Upper lobe of right lung (tissue), 1 donor: ENCODE measurements around the gene RFTN1. TPM values are rescaled to one million over a fixed set of nuclear protein-coding genes. Genes with fewer than 3 reads are reported as not detected.

Source experiments
- ATAC-seq: fragments of 200-7000 bp; cut with Tn5 transposase; one replicate; pipeline ENCODE4 v1.9.1; 2020; ENCODE audit warnings: mild to moderate bottlenecking, moderate library complexity
- DNase-seq: peaks from one replicate; pipeline ENCODE4 v3.0.0-alpha.2; 2020
- H3K27ac ChIP-seq: fragments of 200-600 bp; one replicate; pipeline ENCODE4 v1.8.0; 2022
- H3K27me3 ChIP-seq: fragments of 200-600 bp; one replicate; pipeline ENCODE4 v1.8.0; 2022; ENCODE audit warnings: mild to moderate bottlenecking
- H3K36me3 ChIP-seq: fragments of 200-600 bp; one replicate; pipeline ENCODE4 v1.8.0; 2022
- H3K4me1 ChIP-seq: fragments of 200-600 bp; one replicate; pipeline ENCODE4 v1.8.0; 2022
- H3K4me3 ChIP-seq: fragments of 200-600 bp; one replicate; pipeline ENCODE4 v1.8.0; 2022; ENCODE audit warnings: mild to moderate bottlenecking
- H3K9me3 ChIP-seq: fragments of 200-600 bp; one replicate; pipeline ENCODE4 v1.8.0; 2022
- intact Hi-C: fragments of 100-400 bp; cut with DNase I; formaldehyde crosslinking; loops from one replicate; pipeline ENCODE4 v1.11.0; 2022
- total RNA-seq: library from RNA; stranded (reverse); fragmentation: NEBNext Ultra II Directional; extraction: Animal tissue kit (Norgen Biotek cat#: 25700); gene quantifications from one replicate; pipeline ENCODE4 v1.2.1, GENCODE V29; 2021
- TF ChIP-seq, protein P1 (sequence below): fragments of 200-600 bp; IDR thresholded peaks from one replicate; pipeline ENCODE4 v1.8.0; 2022; ENCODE audit warnings: antibody characterized with exemption
- donor health status: DM: no; HTN: yes; CAD: no; lungs with severe emphysema.

The RFTN1 gene
- total RNA-seq, 1 donor from 2014 or later, result 69.4 TPM

- no peak for ATAC-seq
- Histone ChIP-seq H3K4me3 (no peak overlapping the region), H3K4me1 (peaks cover 12% of the 10 kb centered on the region), H3K27me3 (no peaks in the 10 kb centered on the region), H3K36me3 (no peaks in the 10 kb centered on the region), H3K27ac (no peak overlapping the region), H3K9me3 (no peaks in the 10 kb centered on the region)
- no peak for DNase-seq
- TF ChIP-seq, protein P1, sequence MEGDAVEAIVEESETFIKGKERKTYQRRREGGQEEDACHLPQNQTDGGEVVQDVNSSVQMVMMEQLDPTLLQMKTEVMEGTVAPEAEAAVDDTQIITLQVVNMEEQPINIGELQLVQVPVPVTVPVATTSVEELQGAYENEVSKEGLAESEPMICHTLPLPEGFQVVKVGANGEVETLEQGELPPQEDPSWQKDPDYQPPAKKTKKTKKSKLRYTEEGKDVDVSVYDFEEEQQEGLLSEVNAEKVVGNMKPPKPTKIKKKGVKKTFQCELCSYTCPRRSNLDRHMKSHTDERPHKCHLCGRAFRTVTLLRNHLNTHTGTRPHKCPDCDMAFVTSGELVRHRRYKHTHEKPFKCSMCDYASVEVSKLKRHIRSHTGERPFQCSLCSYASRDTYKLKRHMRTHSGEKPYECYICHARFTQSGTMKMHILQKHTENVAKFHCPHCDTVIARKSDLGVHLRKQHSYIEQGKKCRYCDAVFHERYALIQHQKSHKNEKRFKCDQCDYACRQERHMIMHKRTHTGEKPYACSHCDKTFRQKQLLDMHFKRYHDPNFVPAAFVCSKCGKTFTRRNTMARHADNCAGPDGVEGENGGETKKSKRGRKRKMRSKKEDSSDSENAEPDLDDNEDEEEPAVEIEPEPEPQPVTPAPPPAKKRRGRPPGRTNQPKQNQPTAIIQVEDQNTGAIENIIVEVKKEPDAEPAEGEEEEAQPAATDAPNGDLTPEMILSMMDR, result no peak
- intact Hi-C loops, result no loop called here
Measured at GRCh38 chr3:16394639-16395038, 118.9 kb downstream of the RFTN1 start.

GRCh38 chr3:16392717-16393116 lies 120.8 kb downstream of the RFTN1 start:
- TF ChIP-seq, protein P1, result no peak
- H3K27me3 ChIP-seq, result no peaks in the 10 kb centered on the region
- H3K9me3 ChIP-seq, result no peaks in the 10 kb centered on the region
- H3K4me3 ChIP-seq, result no peak overlapping the region
- intact Hi-C loops, result no loop called here
- no peak overlapping the region for H3K27ac ChIP-seq
- H3K4me1 ChIP-seq, result peaks cover 11% of the 10 kb centered on the region
- ATAC-seq, result no peak
- no peaks in the 10 kb centered on the region for H3K36me3 ChIP-seq
- no peak for DNase-seq

DNA sequence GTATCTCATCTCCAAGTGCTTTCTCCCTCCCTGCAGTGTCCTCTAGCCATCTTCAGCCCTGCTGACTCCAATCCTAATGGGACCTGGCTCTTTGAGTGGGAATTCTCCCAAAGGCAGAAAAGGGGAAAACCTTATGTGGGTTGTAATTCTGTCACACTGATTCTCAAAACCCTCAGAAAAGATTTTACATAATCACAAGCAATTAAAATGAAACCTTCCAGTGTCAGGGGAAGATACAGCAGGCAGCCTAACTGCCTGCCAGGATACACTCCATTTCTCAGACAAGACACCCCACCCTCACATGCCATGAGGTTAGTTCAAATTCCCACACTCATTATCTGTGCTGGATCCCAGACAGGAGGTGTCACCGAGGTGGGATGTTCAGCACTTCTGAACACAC lies 121.4 kb downstream of the RFTN1 start:
- Histone ChIP-seq H3K27me3 (no peaks in the 10 kb centered on the region), H3K27ac (no peak overlapping the region), H3K4me3 (no peak overlapping the region), H3K4me1 (peaks cover 11% of the 10 kb centered on the region), H3K9me3 (no peaks in the 10 kb centered on the region), H3K36me3 (no peaks in the 10 kb centered on the region)
- intact Hi-C loops, result no loop called here
- DNase-seq, result no peak
- TF ChIP-seq, protein P1, result no peak
- ATAC-seq, result no peak

DNA sequence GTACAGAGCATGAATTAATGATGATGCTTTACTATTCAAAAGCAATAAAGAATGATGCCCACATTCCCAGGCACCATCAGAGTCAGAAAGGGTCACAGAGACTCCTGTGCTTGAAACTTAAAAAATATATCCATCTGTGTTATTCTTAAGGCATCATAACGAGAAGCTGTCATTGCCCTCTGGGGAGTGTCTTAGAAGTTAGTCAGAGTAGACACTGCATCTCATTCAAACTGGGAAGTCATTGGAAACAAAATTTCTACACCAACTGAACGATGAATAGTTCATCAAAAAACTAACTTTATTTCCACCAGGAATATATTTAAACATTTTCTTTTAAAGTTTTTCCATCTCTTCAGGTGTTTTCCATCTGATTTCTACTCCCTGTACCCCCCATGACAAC lies 122.9 kb downstream of the RFTN1 start:
- Histone ChIP-seq H3K4me3 (no peak overlapping the region), H3K4me1 (peaks cover 5% of the 10 kb centered on the region), H3K36me3 (no peaks in the 10 kb centered on the region), H3K9me3 (no peaks in the 10 kb centered on the region), H3K27ac (no peak overlapping the region), H3K27me3 (no peaks in the 10 kb centered on the region)
- DNase-seq (no peak), ATAC-seq (no peak)
- intact Hi-C loops, result no loop called here
- TF ChIP-seq, protein P1, result no peak

- DNase-seq, result no peak
- TF ChIP-seq, protein P1, result no peak
- intact Hi-C loops, result no loop called here
- H3K36me3 ChIP-seq, result no peaks in the 10 kb centered on the region
- H3K27me3 ChIP-seq, result no peaks in the 10 kb centered on the region
- no peaks in the 10 kb centered on the region for H3K4me1 ChIP-seq
- H3K27ac ChIP-seq, result no peak overlapping the region
- H3K4me3 ChIP-seq, result no peak overlapping the region
- no peaks in the 10 kb centered on the region for H3K9me3 ChIP-seq
- ATAC-seq, result no peak
Measured at GRCh38 chr3:16388850-16389441, 124.6 kb downstream of the RFTN1 start.

DNA sequence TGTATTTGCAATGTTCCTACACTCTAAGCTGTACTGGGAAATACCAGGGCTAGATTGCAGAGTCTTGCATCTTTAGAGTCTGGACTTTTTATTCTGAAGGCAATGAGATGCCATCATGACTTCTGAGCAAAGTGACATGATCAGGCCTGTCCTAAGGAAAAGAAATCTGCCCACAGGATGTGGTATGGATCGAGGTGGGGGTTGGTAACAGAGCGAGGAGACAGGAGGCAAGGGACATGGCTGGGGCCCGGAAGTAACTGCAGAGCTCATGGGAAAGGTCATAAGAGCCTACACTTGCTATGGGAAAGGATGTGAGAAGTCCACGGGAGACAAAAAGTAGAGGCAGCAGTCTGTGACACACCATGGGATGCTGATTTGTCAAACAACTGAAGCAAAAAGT lies 126.9 kb downstream of the RFTN1 start:
- ATAC-seq, result no peak

More for the DNA sequence above, 126.9 kb downstream of the RFTN1 start:
- no peak for DNase-seq
- Histone ChIP-seq H3K27ac (no peak overlapping the region), H3K36me3 (no peaks in the 10 kb centered on the region), H3K9me3 (no peaks in the 10 kb centered on the region), H3K4me3 (no peak overlapping the region), H3K4me1 (no peaks in the 10 kb centered on the region), H3K27me3 (no peaks in the 10 kb centered on the region)
- intact Hi-C loops, result no loop called here
- TF ChIP-seq, protein P1, result no peak
